Pancreas (tissue), 10 donors: ENCODE results near the gene NLRP5. TPM values are rescaled to one million over a fixed set of nuclear protein-coding genes. Genes with fewer than 3 reads are reported as not detected.

ENCODE experiments used
- ATAC-seq, 4 donors: fragments of 200-7000 bp; cut with Tn5 transposase; one replicate each; pipeline versions ENCODE4 v1.8.0 to v1.9.1; 2020; ENCODE audit warnings: mild to moderate bottlenecking in 4 of 4, moderate library complexity in 4 of 4
- DNase-seq, 6 donors: peaks; one replicate each; pipeline ENCODE4 v3.0.0-alpha.2; 2020
- FAIRE-seq: peaks from 2 replicates; lab custom pipeline; 2012; peaks lifted over from hg19 to GRCh38; lab: Jason Lieb, UNC
- H3K27ac ChIP-seq, 4 donors: fragments of 200-600 bp; sonication (generic); 1 replicate in 3 of 4; 2 replicates in 1 of 4; pipeline versions ENCODE4 v1.5.0 to v1.8.0; 2020
- H3K27me3 ChIP-seq, 4 donors: fragments of 200-600 bp; one replicate each; pipeline ENCODE4 v1.8.0; 2021
- H3K36me3 ChIP-seq, 3 donors: fragments of 200-600 bp; sonication (generic) in 1 of 3; one replicate each; pipeline versions ENCODE4 v1.5.0 to v1.8.0; 2020 to 2021
- H3K4me1 ChIP-seq, 3 donors: fragments of 200-600 bp; one replicate each; pipeline ENCODE4 v1.8.0; 2021
- H3K4me3 ChIP-seq, 4 donors: fragments of 200-600 bp; sonication (generic) in 2 of 4; one replicate each; pipeline versions ENCODE4 v1.5.0 to v1.8.0; 2020 to 2021
- H3K9me3 ChIP-seq, 4 donors: fragments of 200-600 bp; one replicate each; pipeline ENCODE4 v1.8.0; 2021
- WGBS, 2 donors: extraction: QIAGEN DNeasy Blood & Tissue Kit; methylation state at CpG; one replicate each; pipeline ENCODE4 v1.1.7; 2013; 5-methylcytosine and 5-hydroxymethylcytosine counted together
- intact Hi-C, 3 donors: fragments of 100-400 bp; cut with DNase I; formaldehyde crosslinking; loops; one replicate each; pipeline versions ENCODE4 v1.11.1 to v1.14.2; 2022
- polyA plus RNA-seq, 2 donors: library from polyadenylated mRNA; stranded (reverse); fragments of 200-250 nt; gene quantifications; one replicate each; pipeline ENCODE4 v1.2.3, GENCODE V29; 2013
- total RNA-seq, 6 donors: library from RNA; stranded (reverse); fragmentation: NEBNext Ultra II Directional in 4 of 6; extraction: Animal tissue kit (Norgen Biotek cat#: 25700) in 4 of 6; gene quantifications; one replicate each; pipeline versions ENCODE4 v1.2.1 to v1.2.4, GENCODE V29; 2021 to 2023
- TF ChIP-seq, protein P1 (sequence below), 4 donors: fragments of 200-600 bp; sonication (generic) in 3 of 4; IDR thresholded peaks; one replicate each; pipeline versions ENCODE4 v1.5.0 to v1.8.0; 2021; ENCODE audit warnings: antibody characterized with exemption in 4 of 4
- donor health status: healthy with polysubstance abuse.
- donor health status: DM: no; HTN: no; CAD: no; lungs with moderate emphysema.
- donor health status: DM: no; HTN: no; CAD: no.
- donor health status: control.
- donor health status: control.
- donor health status: Bipolar disorder and iron deficiency.
- donor health status: DM: yes; HTN: yes; CAD: no.
- donor health status: DM: no; HTN: no; CAD: no.
- donor health status: DM: no; HTN: no; CAD: no.
- donor health status: DM: yes; HTN: yes; CAD: no.

NLRP5 gene
- total and polyA plus RNA-seq, 8 donors = not detected

DNA sequence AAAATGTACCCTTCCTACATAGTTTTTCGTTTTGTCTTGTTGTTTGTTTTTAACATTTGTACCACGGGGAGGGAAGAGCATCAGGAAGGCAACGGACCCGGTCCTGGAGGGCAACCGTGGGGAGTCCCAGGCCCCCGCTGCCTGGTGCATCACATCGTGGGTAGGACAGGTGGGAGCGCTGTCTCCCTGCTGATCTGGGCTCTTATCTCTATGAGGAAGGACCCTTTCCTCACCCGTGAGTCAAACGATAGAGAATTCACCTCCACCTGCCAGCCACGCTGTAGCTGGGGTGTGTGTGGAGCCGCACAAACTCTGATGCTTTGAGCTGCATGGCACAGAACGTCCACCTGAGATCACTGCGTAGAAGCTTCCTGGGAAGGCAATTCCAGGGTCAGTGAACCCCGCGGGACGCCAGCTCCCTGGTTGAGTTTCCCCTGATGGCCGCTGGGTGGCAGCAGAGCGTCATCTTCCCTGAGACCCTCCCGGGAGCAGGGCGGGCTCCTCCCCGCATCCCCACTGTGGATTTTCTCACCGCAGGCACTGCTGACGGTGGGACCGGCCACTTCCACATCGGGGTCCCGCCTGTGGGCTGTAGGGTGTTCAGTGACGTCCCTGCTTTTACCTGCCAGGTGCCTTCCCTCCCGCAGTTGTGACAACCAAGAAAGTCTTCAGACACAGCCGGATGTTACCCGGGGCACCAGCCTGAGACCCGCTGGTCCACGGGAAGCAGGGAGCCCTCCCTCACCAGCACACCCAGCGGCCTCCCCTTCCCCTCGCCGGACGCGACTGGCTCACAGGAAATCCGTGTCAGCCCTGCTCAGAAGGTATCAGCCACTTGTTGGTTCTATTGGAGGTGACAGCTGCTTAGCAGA, 79.8 kb downstream of the NLRP5 start:
- peaks cover 0 to 5% (median 0%) of the 10 kb centered on the region in 4 donors for H3K27me3 ChIP-seq
- FAIRE-seq (no peak), ATAC-seq (peak; percentile 86 to 100 (median 98)), DNase-seq (peak; percentile 49 to 92 (median 76))
- peak overlapping the region in 2 of 4 donors; percentile 17 to 39 for H3K4me3 ChIP-seq
- 2 to 3% methylated on average over 39 of the region's 39 CpGs for WGBS, 2 donors
- TF ChIP-seq, protein P1, sequence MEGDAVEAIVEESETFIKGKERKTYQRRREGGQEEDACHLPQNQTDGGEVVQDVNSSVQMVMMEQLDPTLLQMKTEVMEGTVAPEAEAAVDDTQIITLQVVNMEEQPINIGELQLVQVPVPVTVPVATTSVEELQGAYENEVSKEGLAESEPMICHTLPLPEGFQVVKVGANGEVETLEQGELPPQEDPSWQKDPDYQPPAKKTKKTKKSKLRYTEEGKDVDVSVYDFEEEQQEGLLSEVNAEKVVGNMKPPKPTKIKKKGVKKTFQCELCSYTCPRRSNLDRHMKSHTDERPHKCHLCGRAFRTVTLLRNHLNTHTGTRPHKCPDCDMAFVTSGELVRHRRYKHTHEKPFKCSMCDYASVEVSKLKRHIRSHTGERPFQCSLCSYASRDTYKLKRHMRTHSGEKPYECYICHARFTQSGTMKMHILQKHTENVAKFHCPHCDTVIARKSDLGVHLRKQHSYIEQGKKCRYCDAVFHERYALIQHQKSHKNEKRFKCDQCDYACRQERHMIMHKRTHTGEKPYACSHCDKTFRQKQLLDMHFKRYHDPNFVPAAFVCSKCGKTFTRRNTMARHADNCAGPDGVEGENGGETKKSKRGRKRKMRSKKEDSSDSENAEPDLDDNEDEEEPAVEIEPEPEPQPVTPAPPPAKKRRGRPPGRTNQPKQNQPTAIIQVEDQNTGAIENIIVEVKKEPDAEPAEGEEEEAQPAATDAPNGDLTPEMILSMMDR (IDR thresholded peaks at IDR 0.05) = peak; percentile 83 to 97 (median 86)
- intact Hi-C loops = no loop called here
- H3K36me3 ChIP-seq = no peaks in the 10 kb centered on the region
- no peaks in the 10 kb centered on the region for H3K9me3 ChIP-seq
- peaks cover 0 to 8% (median 0%) of the 10 kb centered on the region in 3 donors for H3K4me1 ChIP-seq
- H3K27ac ChIP-seq = no peak overlapping the region

DNA sequence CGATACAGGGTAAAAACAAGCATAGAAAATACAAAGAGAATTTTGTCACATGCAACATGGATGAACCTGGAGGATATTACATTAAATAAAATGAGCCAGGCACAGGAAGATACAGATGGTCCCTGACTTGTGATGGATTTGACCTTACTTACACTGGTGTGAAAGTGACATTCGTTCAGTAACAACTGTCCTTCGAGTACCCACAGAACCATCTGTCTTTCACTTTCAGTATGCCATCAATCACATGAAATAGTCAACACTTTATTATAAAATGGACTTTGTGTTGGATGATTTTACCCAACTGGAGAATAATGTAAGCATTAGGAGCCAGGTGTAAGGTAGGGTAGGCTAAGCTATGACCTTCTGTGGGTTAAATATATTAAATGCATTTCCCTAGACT, 83.1 kb downstream of the NLRP5 start:
- no peak overlapping the region for H3K4me3 ChIP-seq
- no peak overlapping the region for H3K27ac ChIP-seq
- intact Hi-C loops = loop anchor here in 1 of 3 donors (10.0 kb wide), 2 partner anchors 185 to 285 kb away; no protein-coding TSS in a partner anchor
- FAIRE-seq (no peak), ATAC-seq (no peak), DNase-seq (no peak)
- H3K27me3 ChIP-seq = peaks cover 0 to 5% (median 0%) of the 10 kb centered on the region in 4 donors
- H3K4me1 ChIP-seq = peaks cover 0 to 8% (median 0%) of the 10 kb centered on the region in 3 donors
- 32 to 39% methylated on average over 3 of the region's 3 CpGs for WGBS, 2 donors
- no peaks in the 10 kb centered on the region for H3K36me3 ChIP-seq
- no peaks in the 10 kb centered on the region for H3K9me3 ChIP-seq
- TF ChIP-seq, protein P1 (IDR thresholded peaks at IDR 0.05) = no peak

DNA sequence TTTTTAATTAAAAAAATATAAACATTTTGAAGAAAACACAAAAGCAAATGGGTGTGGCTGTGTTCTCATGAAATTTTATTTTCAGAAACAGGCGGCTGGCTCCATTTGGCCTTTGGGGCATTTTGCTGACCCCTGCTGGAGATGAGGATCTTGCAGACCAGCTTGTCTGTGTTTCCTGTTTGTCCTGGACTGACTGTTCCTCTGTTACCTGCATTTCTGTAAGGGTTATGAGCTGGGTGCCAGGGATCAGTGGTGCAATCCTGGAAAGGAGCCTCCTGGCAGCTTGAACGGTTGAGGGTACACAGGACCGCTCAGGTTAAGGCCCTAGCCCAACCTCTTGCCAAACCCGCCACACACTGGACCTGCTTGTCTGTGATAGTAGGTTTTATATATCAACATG, 84.6 kb downstream of the NLRP5 start:
- 55% methylated on average over 4 of the region's 4 CpGs for WGBS, 2 donors

DNA sequence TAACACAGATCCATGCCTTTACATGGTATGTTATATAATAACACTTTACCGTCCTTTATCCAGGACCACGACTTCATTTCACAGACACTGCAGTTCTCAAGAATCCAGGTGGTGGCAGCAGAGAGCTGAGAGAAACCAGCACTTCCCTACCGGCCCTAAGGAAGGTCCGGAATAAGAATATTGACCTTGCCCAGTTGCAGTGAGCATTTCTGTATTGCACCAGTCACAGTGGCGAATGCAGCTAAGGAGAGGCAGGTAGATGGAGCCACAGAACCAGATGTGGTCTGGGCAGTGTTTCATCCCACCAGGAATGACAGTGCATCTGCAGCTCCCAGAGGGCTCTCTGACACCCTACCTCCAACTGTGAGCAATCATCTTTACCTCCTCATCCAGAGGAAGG, 89.9 kb downstream of the NLRP5 start:
- no peaks in the 10 kb centered on the region for H3K36me3 ChIP-seq
- H3K4me1 ChIP-seq = peaks cover 0 to 6% (median 0%) of the 10 kb centered on the region in 3 donors
- intact Hi-C loops = loop anchor here in 1 of 3 donors (10.0 kb wide), 2 partner anchors 178 to 278 kb away; no protein-coding TSS in a partner anchor
- FAIRE-seq (no peak), ATAC-seq (peak; percentile 51 to 76 (median 67)), DNase-seq (peak in 3 of 6 donors; percentile 28 to 69 (median 68))
- H3K9me3 ChIP-seq = no peaks in the 10 kb centered on the region
- no peak overlapping the region for H3K4me3 ChIP-seq
- TF ChIP-seq, protein P1 (IDR thresholded peaks at IDR 0.05) = peak; percentile 52 to 81 (median 71)
- 4 to 9% methylated on average over 5 of the region's 5 CpGs for WGBS, 2 donors
- no peak overlapping the region for H3K27ac ChIP-seq
- H3K27me3 ChIP-seq = no peaks in the 10 kb centered on the region

More for the DNA sequence above, 84.6 kb downstream of the NLRP5 start:
- Histone ChIP-seq H3K4me1 (peaks cover 0 to 6% (median 0%) of the 10 kb centered on the region in 3 donors), H3K27ac (no peak overlapping the region), H3K27me3 (no peaks in the 10 kb centered on the region), H3K9me3 (no peaks in the 10 kb centered on the region), H3K36me3 (no peaks in the 10 kb centered on the region), H3K4me3 (no peak overlapping the region)
- intact Hi-C loops = loop anchor here in 1 of 3 donors (10.0 kb wide), 2 partner anchors 184 to 284 kb away; no protein-coding TSS in a partner anchor
- no peak for FAIRE-seq
- TF ChIP-seq, protein P1 (IDR thresholded peaks at IDR 0.05) = no peak
- no peak for ATAC-seq
- no peak for DNase-seq
